Fibroblast of the aortic adventitia (primary cell): ENCODE results near the gene PIM3. TPM values are rescaled to one million over a fixed set of nuclear protein-coding genes. Genes with fewer than 3 reads are reported as not detected.

Experiments used
- DNase-seq: peaks from one replicate; pipeline ENCODE4 v3.0.0-alpha.2; 2010; ENCODE audit warnings: low read depth
- H3K4me3 ChIP-seq: 2 replicates; pipeline ENCODE4 v1.5.1; 2011; ENCODE audit warnings: low read depth, mild to moderate bottlenecking, control low read depth, low read length, moderate library complexity
- total RNA-seq: library from RNA; depleted of rRNA; stranded (reverse); fragments of >200 nt; gene quantifications from 2 replicates; pipeline ENCODE4 v1.2.3, GENCODE V29; 2012; ENCODE audit warnings: low replicate concordance
- TF ChIP-seq, protein P1 (sequence below): IDR thresholded peaks from 2 replicates; pipeline ENCODE4 v1.5.1; 2011; ENCODE audit warnings: mild to moderate bottlenecking, low read length, control low read depth, inconsistent platforms; ENCODE audit not compliant: insufficient read depth

The PIM3 gene
- total RNA-seq, 1 donor: 15.2 TPM

DNA sequence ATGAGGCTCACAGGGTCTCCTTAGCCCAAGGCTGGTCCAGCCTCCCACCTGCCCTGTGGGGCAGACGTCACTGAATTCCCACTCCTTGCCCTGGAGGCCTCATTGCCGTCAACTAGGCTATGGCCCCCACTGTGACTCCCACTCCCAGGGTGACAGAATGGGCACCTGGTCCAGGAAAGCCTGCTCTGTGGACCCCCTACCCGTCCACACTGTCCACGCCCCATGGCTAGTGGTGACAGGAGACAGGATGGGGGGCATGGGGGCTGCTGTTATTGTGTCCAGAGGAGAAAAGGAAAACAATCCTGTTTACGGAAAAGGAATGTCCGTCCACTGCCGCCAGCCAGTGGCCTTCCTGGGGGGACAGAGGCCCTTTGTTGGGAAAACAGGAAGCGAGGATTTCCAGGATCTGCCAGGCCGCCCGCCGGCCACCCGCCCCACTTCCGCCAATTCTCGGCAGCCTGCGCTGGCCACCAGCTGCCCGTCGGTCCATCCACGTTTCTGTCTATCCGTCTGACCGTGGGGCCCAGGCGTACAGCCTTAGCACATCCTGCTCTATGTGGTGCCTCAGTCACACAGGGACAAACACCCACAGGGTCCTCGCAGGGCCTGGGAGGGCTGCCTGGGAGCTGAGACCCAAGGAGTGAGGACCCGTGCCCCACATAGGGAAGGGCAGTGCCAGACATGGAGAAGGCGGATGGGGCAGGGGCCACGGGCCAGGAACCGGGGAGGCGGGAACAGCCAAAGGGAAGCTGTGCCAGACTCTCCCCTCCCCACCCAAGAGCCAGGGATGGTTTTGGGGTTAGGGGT is 22.6 kb upstream of the PIM3 start:
- no peak for DNase-seq
- no peak overlapping the region for H3K4me3 ChIP-seq
- TF ChIP-seq, protein P1, sequence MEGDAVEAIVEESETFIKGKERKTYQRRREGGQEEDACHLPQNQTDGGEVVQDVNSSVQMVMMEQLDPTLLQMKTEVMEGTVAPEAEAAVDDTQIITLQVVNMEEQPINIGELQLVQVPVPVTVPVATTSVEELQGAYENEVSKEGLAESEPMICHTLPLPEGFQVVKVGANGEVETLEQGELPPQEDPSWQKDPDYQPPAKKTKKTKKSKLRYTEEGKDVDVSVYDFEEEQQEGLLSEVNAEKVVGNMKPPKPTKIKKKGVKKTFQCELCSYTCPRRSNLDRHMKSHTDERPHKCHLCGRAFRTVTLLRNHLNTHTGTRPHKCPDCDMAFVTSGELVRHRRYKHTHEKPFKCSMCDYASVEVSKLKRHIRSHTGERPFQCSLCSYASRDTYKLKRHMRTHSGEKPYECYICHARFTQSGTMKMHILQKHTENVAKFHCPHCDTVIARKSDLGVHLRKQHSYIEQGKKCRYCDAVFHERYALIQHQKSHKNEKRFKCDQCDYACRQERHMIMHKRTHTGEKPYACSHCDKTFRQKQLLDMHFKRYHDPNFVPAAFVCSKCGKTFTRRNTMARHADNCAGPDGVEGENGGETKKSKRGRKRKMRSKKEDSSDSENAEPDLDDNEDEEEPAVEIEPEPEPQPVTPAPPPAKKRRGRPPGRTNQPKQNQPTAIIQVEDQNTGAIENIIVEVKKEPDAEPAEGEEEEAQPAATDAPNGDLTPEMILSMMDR: no peak

DNA sequence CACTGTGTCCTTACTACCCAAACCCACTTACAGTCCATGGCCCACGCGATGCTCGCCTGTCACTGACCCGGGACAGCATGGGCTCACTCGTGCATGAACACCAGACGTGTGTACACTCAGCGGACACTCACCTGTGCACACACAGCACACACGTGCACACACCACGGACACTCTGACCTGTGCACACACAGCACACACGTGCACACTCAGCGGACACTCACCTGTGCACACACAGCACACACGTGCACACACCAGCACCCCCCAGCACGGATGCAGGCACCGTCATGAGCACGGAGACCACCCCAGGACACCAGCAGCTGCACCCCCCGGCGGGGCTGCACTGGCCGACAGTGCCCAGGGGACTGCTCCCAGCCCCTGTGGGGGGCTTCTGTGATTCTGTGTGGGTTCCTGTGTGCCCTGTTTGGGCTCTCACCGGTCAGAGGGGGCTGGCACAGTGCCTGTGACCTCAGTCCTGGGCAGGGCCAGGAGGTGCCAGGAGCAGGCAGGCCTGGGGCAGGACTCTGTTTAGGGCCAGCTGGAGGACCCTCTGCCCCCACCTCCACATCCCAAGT is 21.9 kb upstream of the PIM3 start:
- H3K4me3 ChIP-seq: no peak overlapping the region
- TF ChIP-seq, protein P1: no peak
- no peak for DNase-seq

DNA sequence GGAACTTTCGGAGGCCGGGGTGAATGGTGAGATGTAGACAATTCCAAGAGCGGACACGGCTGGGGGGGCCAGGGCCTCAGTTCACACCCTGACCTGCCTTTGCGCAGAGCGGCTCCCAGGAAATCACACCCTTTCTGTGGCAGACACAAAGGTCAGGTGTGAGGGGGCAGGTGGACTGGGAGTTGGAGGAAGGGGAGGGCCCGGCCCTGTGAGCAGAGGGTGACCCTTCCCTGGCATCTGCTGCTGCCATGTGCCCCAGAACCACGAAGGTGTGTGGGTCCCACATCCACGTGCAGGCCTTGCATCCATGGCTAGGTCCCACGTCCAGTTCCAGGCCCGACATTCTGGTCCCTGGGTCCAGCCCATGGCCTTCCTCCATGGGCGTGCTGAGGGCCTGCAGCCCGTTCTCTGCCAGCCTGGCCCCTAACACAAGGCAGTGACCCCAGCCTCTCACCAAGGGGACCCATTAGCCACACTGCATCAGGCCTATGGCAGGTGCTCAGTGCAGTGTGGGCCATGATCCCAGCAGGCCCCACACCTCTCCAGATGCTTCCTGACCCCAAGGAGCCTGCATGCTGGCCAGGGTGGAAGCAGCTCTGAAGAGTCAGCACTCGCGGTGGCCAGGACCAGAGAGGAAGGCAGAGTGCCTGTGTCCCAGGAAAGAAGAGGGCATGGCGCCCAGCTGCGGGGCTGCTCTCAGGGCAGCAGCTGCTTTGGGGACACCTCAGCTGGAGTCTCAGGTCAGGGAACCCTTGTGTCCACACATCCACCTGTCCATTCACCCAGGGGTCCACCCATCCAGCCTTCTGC is 18.9 kb upstream of the PIM3 start:
- no peak for DNase-seq
- TF ChIP-seq, protein P1: no peak
- H3K4me3 ChIP-seq: no peak overlapping the region

DNA sequence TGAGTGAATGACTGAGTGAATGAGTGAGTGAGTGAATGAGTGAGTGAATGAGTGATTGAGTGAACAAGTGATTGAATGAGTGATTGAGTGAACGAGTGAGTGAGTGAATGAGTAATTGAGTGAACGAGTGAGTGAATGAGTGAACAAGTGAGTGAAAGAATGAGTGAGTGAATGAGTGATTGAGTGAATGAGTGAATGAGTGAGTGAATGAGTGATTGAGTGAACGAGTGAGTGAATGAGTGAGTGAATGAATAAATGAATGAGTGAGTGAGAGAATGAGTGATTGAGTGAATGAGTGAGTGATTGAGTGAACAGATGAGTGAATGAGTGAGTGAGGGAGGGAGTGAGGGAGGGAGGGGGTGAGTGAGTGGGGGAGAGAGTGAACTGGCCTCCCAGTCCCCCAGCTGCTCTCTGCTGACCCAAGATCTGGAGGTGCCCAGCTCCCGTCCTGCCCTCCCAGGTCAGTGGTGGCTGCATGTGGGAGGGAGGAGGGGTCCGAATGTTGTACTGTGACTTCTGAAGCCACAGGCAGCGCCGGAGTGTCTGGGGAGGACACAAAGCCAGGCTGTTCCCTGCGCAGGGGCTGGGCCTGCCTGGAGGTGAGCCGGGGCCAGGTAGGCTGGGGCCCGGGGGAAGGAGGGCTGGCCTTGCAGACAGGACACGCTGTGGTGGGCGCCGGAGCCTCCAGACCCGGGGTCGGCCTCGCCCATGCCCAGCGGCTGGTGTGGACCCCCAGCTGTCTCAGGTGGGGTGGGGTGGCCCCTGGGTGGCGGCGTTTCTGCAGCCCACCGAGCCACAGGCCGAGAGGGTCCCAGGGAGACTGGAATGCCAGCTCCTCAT is 17.8 kb upstream of the PIM3 start:
- TF ChIP-seq, protein P1: no peak
- DNase-seq: no peak
- no peak overlapping the region for H3K4me3 ChIP-seq

DNA sequence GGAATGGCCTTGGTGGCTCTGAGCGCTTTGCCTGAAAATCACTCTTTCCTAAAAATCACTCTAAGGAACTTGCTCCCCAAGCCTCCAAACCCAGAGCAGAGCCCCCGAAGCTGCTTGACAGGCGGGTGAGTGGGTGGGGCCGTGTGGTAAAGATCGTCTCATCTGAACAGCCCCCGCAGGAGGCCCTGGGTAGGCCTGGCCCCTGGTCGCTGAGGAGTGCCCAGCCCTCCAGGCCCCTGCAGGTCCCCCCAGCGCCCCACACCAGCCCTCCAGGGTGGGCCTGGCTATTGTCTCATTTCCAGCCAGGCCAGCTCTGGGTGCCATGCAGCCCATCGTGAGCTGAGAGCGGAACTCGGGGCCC is 17.2 kb upstream of the PIM3 start:
- no peak for DNase-seq
- no peak overlapping the region for H3K4me3 ChIP-seq
- TF ChIP-seq, protein P1: no peak

DNA sequence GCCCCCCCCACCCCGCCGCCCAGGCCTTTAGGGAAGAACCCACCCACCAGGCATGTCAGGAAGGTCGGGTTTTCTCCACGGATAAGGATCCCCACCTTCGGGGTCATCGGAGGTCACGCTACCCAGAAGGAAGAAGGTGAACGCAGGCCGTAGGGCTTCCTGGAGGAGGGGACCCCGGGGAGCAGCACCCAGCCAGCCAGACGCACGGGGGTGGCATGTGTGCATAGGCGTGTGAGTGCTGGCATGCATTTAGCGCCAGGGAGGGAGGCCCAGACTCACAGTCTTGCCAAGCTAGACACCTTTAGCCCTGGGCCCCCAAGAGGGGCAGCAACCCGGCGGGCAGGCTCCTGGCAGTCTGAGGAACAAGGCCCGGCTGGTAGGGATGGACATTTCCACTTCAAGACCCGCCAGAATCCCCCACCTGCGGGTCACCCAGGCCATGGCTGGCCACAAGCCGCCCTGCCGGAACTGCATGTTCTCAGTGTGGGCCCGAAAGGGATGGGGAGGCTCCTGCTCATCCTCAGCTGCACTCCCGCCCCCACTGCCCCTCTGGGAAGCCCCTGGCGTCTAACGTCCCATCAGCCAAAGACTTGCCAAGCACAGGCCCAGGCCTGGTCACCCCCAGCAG is 16.7 kb upstream of the PIM3 start:
- no peak for DNase-seq
- TF ChIP-seq, protein P1: no peak
- no peak overlapping the region for H3K4me3 ChIP-seq
